Astrocyte (in vitro differentiated cells and primary cell): ENCODE data around the gene TRAPPC3L. TPM values are rescaled to one million over a fixed set of nuclear protein-coding genes. Genes with fewer than 3 reads are reported as not detected.

Experiments used
- DNase-seq: peaks from one replicate; pipeline ENCODE4 v3.0.0-alpha.2; 2010; ENCODE audit warnings: low read depth
- FAIRE-seq: peaks from 2 replicates; lab custom pipeline; 2011; peaks lifted over from hg19 to GRCh38; lab: Jason Lieb, UNC
- H2AFZ ChIP-seq: 2 replicates; pipeline ENCODE4 v1.6.0; 2012; ENCODE audit warnings: low read depth, low read length, inconsistent platforms
- H3K27ac ChIP-seq: 2 replicates; pipeline ENCODE4 v1.5.1; 2011; ENCODE audit warnings: low read depth, low read length, inconsistent platforms
- H3K27me3 ChIP-seq: 2 replicates; pipeline ENCODE4 v1.6.0; 2011; ENCODE audit warnings: low read length, inconsistent platforms; ENCODE audit not compliant: insufficient read depth
- H3K36me3 ChIP-seq: 2 replicates; pipeline ENCODE4 v1.5.1; 2011; ENCODE audit warnings: low read length, inconsistent platforms; ENCODE audit not compliant: insufficient read depth
- H3K4me1 ChIP-seq: 2 replicates; pipeline ENCODE4 v1.5.1; 2011; ENCODE audit warnings: low read length, inconsistent platforms; ENCODE audit not compliant: insufficient read depth
- H3K4me2 ChIP-seq: 2 replicates; pipeline ENCODE4 v1.6.0; 2012; ENCODE audit warnings: low read length, inconsistent platforms
- H3K4me3 ChIP-seq: 2 replicates; pipeline ENCODE4 v1.5.1; 2011; ENCODE audit warnings: low read depth, mild to moderate bottlenecking, low read length, inconsistent platforms; ENCODE audit not compliant: insufficient read depth
- H3K79me2 ChIP-seq: 2 replicates; pipeline ENCODE4 v1.6.0; 2012; ENCODE audit warnings: mild to moderate bottlenecking, low read length, inconsistent platforms; ENCODE audit not compliant: insufficient read depth
- H3K9ac ChIP-seq: 2 replicates; pipeline ENCODE4 v1.6.0; 2012; ENCODE audit warnings: mild to moderate bottlenecking, low read length, inconsistent platforms
- H3K9me3 ChIP-seq: 2 replicates; pipeline ENCODE4 v1.5.1; 2012; ENCODE audit warnings: low read depth, mild to moderate bottlenecking, low read length, inconsistent platforms; ENCODE audit not compliant: insufficient read depth
- H4K20me1 ChIP-seq: 2 replicates; pipeline ENCODE4 v1.6.0; 2012; ENCODE audit warnings: low read length, inconsistent platforms; ENCODE audit not compliant: insufficient read depth
- H3K27ac Mint-ChIP-seq: one replicate; pipeline ENCODE4 v1.8.0; 2021; ENCODE audit warnings: mild to moderate bottlenecking, mixed read lengths; ENCODE audit not compliant: unreplicated experiment
- H3K27me3 Mint-ChIP-seq: one replicate; pipeline ENCODE4 v1.8.0; 2021; ENCODE audit warnings: low read depth, mixed read lengths; ENCODE audit not compliant: unreplicated experiment
- H3K36me3 Mint-ChIP-seq: one replicate; pipeline ENCODE4 v1.8.0; 2021; ENCODE audit warnings: low read depth, mixed read lengths; ENCODE audit not compliant: unreplicated experiment
- H3K4me1 Mint-ChIP-seq: one replicate; pipeline ENCODE4 v1.8.0; 2021; ENCODE audit warnings: low read depth, mixed read lengths; ENCODE audit not compliant: unreplicated experiment
- H3K4me3 Mint-ChIP-seq: one replicate; pipeline ENCODE4 v1.8.0; 2021; ENCODE audit warnings: mild to moderate bottlenecking, moderate library complexity, mixed read lengths; ENCODE audit not compliant: unreplicated experiment
- H3K9me3 Mint-ChIP-seq: one replicate; pipeline ENCODE4 v1.8.0; 2021; ENCODE audit warnings: mild to moderate bottlenecking, mixed read lengths; ENCODE audit not compliant: unreplicated experiment
- CTCF ChIP-seq: IDR thresholded peaks from 2 replicates; pipeline ENCODE4 v1.5.1; 2011; ENCODE audit warnings: low read depth, mild to moderate bottlenecking, inconsistent platforms, low read length, moderate library complexity; ENCODE audit not compliant: insufficient read depth
- EZH2 ChIP-seq: IDR thresholded peaks from 2 replicates; pipeline ENCODE4 v1.6.1; 2012; ENCODE audit warnings: mild to moderate bottlenecking, low read length, inconsistent platforms; ENCODE audit not compliant: insufficient read depth
- total RNA-seq: library from RNA; stranded (reverse); gene quantifications from 2 replicates; pipeline ENCODE4 v1.2.1, GENCODE V29; 2021

The TRAPPC3L gene
- total RNA-seq, 1 donor from 2014 or later, result not detected

DNA sequence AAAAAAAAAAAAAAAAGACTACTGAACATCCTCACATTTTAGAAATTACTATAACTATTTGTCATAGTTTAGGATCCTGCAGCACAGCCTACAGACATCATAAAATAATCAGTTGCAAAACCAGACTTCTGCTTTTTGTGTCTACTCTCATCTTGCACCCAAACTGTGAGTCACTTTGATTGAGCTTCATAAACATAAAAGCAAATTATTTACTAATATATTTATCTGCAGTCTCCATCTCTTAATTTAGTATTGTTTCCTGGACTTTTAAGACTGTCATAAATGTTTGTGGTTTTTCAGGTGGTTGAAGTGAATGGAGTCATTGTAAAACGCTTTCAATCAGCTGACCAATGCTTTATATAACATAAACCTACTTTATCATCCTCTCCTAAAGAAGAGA lies 99.1 kb downstream of the TRAPPC3L start:
- Histone ChIP-seq H3K4me3 (no peak overlapping the region), H3K4me1 (peaks cover 17% of the 10 kb centered on the region), H3K79me2 (no peaks in the 10 kb centered on the region), H3K27ac (no peak overlapping the region), H3K9me3 (no peaks in the 10 kb centered on the region), H3K9ac (no peak overlapping the region), H4K20me1 (no peaks in the 10 kb centered on the region), H3K4me2 (no peak overlapping the region), H3K36me3 (no peaks in the 10 kb centered on the region), H2AFZ (no peak overlapping the region), H3K27me3 (no peaks in the 10 kb centered on the region)
- Mint-ChIP-seq H3K4me1 (peaks cover 38% of the 10 kb centered on the region), H3K27ac (peak overlapping the region; percentile 71), H3K4me3 (no peak overlapping the region), H3K36me3 (no peaks in the 10 kb centered on the region), H3K27me3 (no peaks in the 10 kb centered on the region), H3K9me3 (no peaks in the 10 kb centered on the region)
- no peak for FAIRE-seq
- DNase-seq, result peak; percentile 53
- TF ChIP-seq CTCF (no peak), EZH2 (no peak)

GRCh38 chr6:116445102-116445501 lies 100.4 kb downstream of the TRAPPC3L start:
- Histone ChIP-seq H4K20me1 (no peaks in the 10 kb centered on the region), H3K9ac (no peak overlapping the region), H3K36me3 (no peaks in the 10 kb centered on the region), H3K4me3 (no peak overlapping the region), H3K4me1 (peaks cover 17% of the 10 kb centered on the region), H3K79me2 (no peaks in the 10 kb centered on the region), H3K9me3 (no peaks in the 10 kb centered on the region), H3K27me3 (no peaks in the 10 kb centered on the region), H3K27ac (no peak overlapping the region), H2AFZ (no peak overlapping the region), H3K4me2 (no peak overlapping the region)
- no peaks in the 10 kb centered on the region for H3K9me3 Mint-ChIP-seq
- H3K27ac Mint-ChIP-seq, result no peak overlapping the region
- H3K4me1 Mint-ChIP-seq, result peaks cover 31% of the 10 kb centered on the region
- FAIRE-seq, result no peak
- no peaks in the 10 kb centered on the region for H3K27me3 Mint-ChIP-seq
- DNase-seq, result no peak
- H3K36me3 Mint-ChIP-seq, result no peaks in the 10 kb centered on the region
- TF ChIP-seq EZH2, result no peak
- TF ChIP-seq CTCF, result no peak
- no peak overlapping the region for H3K4me3 Mint-ChIP-seq

Other genes with a start within 250 kb of the TRAPPC3L start
- 83.2 and 83.7 TPM in 2 replicates for gene DSE, start 174.7 kb downstream of the TRAPPC3L start, total RNA-seq
- gene CALHM6, start 84.3 kb downstream of the TRAPPC3L start, total RNA-seq, result not detected in 2 replicates
- gene CALHM5, start 34.0 kb downstream of the TRAPPC3L start, total RNA-seq, result 1.8 and 1.9 TPM in 2 replicates
- 0.20 TPM in 1 of 2 replicates, not detected in the other for gene CALHM4, start 8.1 kb upstream of the TRAPPC3L start, total RNA-seq
- 42.1 and 45.1 TPM in 2 replicates for gene RWDD1, start 25.8 kb upstream of the TRAPPC3L start, total RNA-seq
- gene RSPH4A, start 70.8 kb upstream of the TRAPPC3L start, total RNA-seq, result 0.48 and 0.72 TPM in 2 replicates
- 16.2 TPM in 2 replicates for gene ZUP1, start 123.1 kb upstream of the TRAPPC3L start, total RNA-seq
- 14.3 and 14.4 TPM in 2 replicates for gene KPNA5, start 135.5 kb upstream of the TRAPPC3L start, total RNA-seq
- gene FAM162B, start 220.0 kb upstream of the TRAPPC3L start, total RNA-seq, result not detected in 2 replicates